ENCODE data around the gene KISS1.

KISS1 gene

GRCh38 chr1:204146309-204146708 lies 50.0 kb downstream of the KISS1 start:
- Histone ChIP-seq H3K9me3 (ENCODE audit: low read length) (no peaks in the 10 kb centered on the region), H3K27me3 (ENCODE audit: insufficient read depth, low read length) (no peaks in the 10 kb centered on the region), H3K27ac (ENCODE audit: low read depth, low read length, poor library complexity, severe bottlenecking) (no peak overlapping the region), H2AFZ (ENCODE audit: low read length) (no peak overlapping the region), H3F3A (ENCODE audit: insufficient read depth, low read length) (no peaks in the 10 kb centered on the region), H3K4me3 (ENCODE audit: low read depth, low read length, poor library complexity, severe bottlenecking) (no peak overlapping the region), H3K9me2 (ENCODE audit: low read depth, low read length) (no peaks in the 10 kb centered on the region), H3K4me1 (ENCODE audit: insufficient read depth, low read length, severe bottlenecking) (no peaks in the 10 kb centered on the region), H4K20me1 (ENCODE audit: insufficient read depth, low read length) (no peaks in the 10 kb centered on the region), H3K79me2 (ENCODE audit: insufficient read depth, low read length) (no peaks in the 10 kb centered on the region), H3K36me3 (ENCODE audit: insufficient read depth, low read length) (no peaks in the 10 kb centered on the region), H3K4me2 (ENCODE audit: low read length) (no peak overlapping the region), H3K9ac (ENCODE audit: low read length) (no peak overlapping the region)
- TF ChIP-seq CTCF (IDR thresholded peaks at IDR 0.05; ENCODE audit: low read length) (no peak), EZH2 (IDR thresholded peaks at IDR 0.05; ENCODE audit: borderline replicate concordance, low read length) (no peak)

GRCh38 chr1:204145033-204145504 lies 51.2 kb downstream of the KISS1 start:
- Histone ChIP-seq H4K20me1 (ENCODE audit: insufficient read depth, low read length) (no peaks in the 10 kb centered on the region), H3K36me3 (ENCODE audit: insufficient read depth, low read length) (no peaks in the 10 kb centered on the region), H3F3A (ENCODE audit: insufficient read depth, low read length) (no peaks in the 10 kb centered on the region), H3K27me3 (ENCODE audit: insufficient read depth, low read length) (no peaks in the 10 kb centered on the region), H3K79me2 (ENCODE audit: insufficient read depth, low read length) (no peaks in the 10 kb centered on the region), H3K4me3 (ENCODE audit: low read depth, low read length, poor library complexity, severe bottlenecking) (no peak overlapping the region), H3K27ac (ENCODE audit: low read depth, low read length, poor library complexity, severe bottlenecking) (no peak overlapping the region), H2AFZ (ENCODE audit: low read length) (no peak overlapping the region), H3K9me3 (ENCODE audit: low read length) (no peaks in the 10 kb centered on the region), H3K4me1 (ENCODE audit: insufficient read depth, low read length, severe bottlenecking) (no peaks in the 10 kb centered on the region), H3K9me2 (ENCODE audit: low read depth, low read length) (no peaks in the 10 kb centered on the region), H3K9ac (ENCODE audit: low read length) (no peak overlapping the region), H3K4me2 (ENCODE audit: low read length) (no peak overlapping the region)
- TF ChIP-seq EZH2 (IDR thresholded peaks at IDR 0.05; ENCODE audit: borderline replicate concordance, low read length) (no peak), CTCF (IDR thresholded peaks at IDR 0.05; ENCODE audit: low read length) (no peak)

- Histone ChIP-seq H3K9me2 (ENCODE audit: low read depth, low read length) (no peaks in the 10 kb centered on the region), H3K9ac (ENCODE audit: low read length) (no peak overlapping the region), H3K27me3 (ENCODE audit: insufficient read depth, low read length) (no peaks in the 10 kb centered on the region), H3K9me3 (ENCODE audit: low read length) (no peaks in the 10 kb centered on the region), H3K27ac (ENCODE audit: low read depth, low read length, poor library complexity, severe bottlenecking) (no peak overlapping the region), H3K4me3 (ENCODE audit: low read depth, low read length, poor library complexity, severe bottlenecking) (no peak overlapping the region), H4K20me1 (ENCODE audit: insufficient read depth, low read length) (no peaks in the 10 kb centered on the region), H3K36me3 (ENCODE audit: insufficient read depth, low read length) (no peaks in the 10 kb centered on the region), H3K79me2 (ENCODE audit: insufficient read depth, low read length) (no peaks in the 10 kb centered on the region), H3K4me2 (ENCODE audit: low read length) (no peak overlapping the region), H3F3A (ENCODE audit: insufficient read depth, low read length) (no peaks in the 10 kb centered on the region), H2AFZ (ENCODE audit: low read length) (no peak overlapping the region), H3K4me1 (ENCODE audit: insufficient read depth, low read length, severe bottlenecking) (no peaks in the 10 kb centered on the region)
- TF ChIP-seq EZH2 (IDR thresholded peaks at IDR 0.05; ENCODE audit: borderline replicate concordance, low read length) (no peak), CTCF (IDR thresholded peaks at IDR 0.05; ENCODE audit: low read length) (no peak)
Measured at GRCh38 chr1:204143276-204144041, 52.8 kb downstream of the KISS1 start.

Data from OCI-LY1 (cell line).